GM23338 (cell line): Measurements from ENCODE around the gene RHCG.

ENCODE experiments used
- CREB1 ChIP-seq: fragments of 250-450 bp; sonication (Bioruptor Pico); IDR thresholded peaks from 2 replicates; pipeline ENCODE4 v1.5.0; 2020; ENCODE audit warnings: low read depth, mild to moderate bottlenecking, moderate library complexity
- CTCF ChIP-seq, 2 experiments: fragments of 200-600 bp in 1 of 2; sonication (generic) in 1 of 2; conservative IDR thresholded peaks; 2 replicates each; pipeline versions ENCODE4 v1.5.1 to v1.6.1; 2016 to 2017; ENCODE audit warnings: antibody characterized with exemption in 2 of 2, low read depth in 2 of 2, mild to moderate bottlenecking in 2 of 2, moderate library complexity in 1 of 2
- ETS1 ChIP-seq: IDR thresholded peaks from 2 replicates; pipeline ENCODE4 v1.6.1; 2016; ENCODE audit warnings: antibody characterized with exemption
- EZH2 ChIP-seq: fragments of 200-600 bp; sonication (generic); IDR thresholded peaks from one replicate; pipeline ENCODE4 v1.8.0; 2017; ENCODE audit warnings: antibody characterized with exemption, mild to moderate bottlenecking, low read depth; ENCODE audit not compliant: unreplicated experiment
- EZH2phosphoT487 ChIP-seq: fragments of 200-600 bp; sonication (generic); IDR thresholded peaks from one replicate; pipeline ENCODE4 v1.8.1; 2018; ENCODE audit warnings: antibody characterized with exemption; ENCODE audit not compliant: unreplicated experiment
- JUNB ChIP-seq: IDR thresholded peaks from one replicate; pipeline ENCODE4 v1.6.1; 2016; ENCODE audit warnings: antibody characterized with exemption; ENCODE audit not compliant: unreplicated experiment
- NANOG ChIP-seq: IDR thresholded peaks from 2 replicates; pipeline ENCODE4 v1.6.1; 2016; ENCODE audit warnings: antibody characterized with exemption, borderline replicate concordance
- POLR2AphosphoS5 ChIP-seq: IDR thresholded peaks from 2 replicates; pipeline ENCODE4 v1.6.1; 2016; ENCODE audit warnings: antibody characterized with exemption, low read depth
- REST ChIP-seq: IDR thresholded peaks from one replicate; pipeline ENCODE4 v1.6.1; 2018; ENCODE audit warnings: antibody characterized with exemption; ENCODE audit not compliant: unreplicated experiment
- STAT1 ChIP-seq: IDR thresholded peaks from one replicate; pipeline ENCODE4 v1.6.1; 2016; ENCODE audit warnings: antibody characterized with exemption; ENCODE audit not compliant: unreplicated experiment
- ZNF114 ChIP-seq: fragments of 250-450 bp; sonication (Bioruptor Pico); IDR thresholded peaks from 2 replicates; pipeline ENCODE4 v1.5.0; 2020; ENCODE audit warnings: mild to moderate bottlenecking, moderate library complexity
- ZNF331 ChIP-seq: fragments of 250-450 bp; sonication (Bioruptor Pico); IDR thresholded peaks from 2 replicates; pipeline ENCODE4 v1.5.0; 2020; ENCODE audit warnings: low read depth, mild to moderate bottlenecking, moderate library complexity
- ZNF462 ChIP-seq: fragments of 250-450 bp; sonication (Bioruptor Pico); IDR thresholded peaks from 2 replicates; pipeline ENCODE4 v1.5.0; 2020; ENCODE audit warnings: mild to moderate bottlenecking, moderate library complexity

GRCh38 chr15:89433686-89434085 is 62.7 kb downstream of the RHCG start:
- TF ChIP-seq JUNB = no peak
- no peak for TF ChIP-seq REST
- TF ChIP-seq CTCF (conservative IDR thresholded peaks at IDR 0.05; ENCODE audit: low read depth in 2 of 2) = no peak
- TF ChIP-seq EZH2 = no peak
- no peak for TF ChIP-seq ZNF462 (CRISPR knock-in tag)
- TF ChIP-seq POLR2AphosphoS5 = no peak
- no peak for TF ChIP-seq ZNF331
- no peak for TF ChIP-seq EZH2phosphoT487
- TF ChIP-seq ETS1 = no peak
- no peak for TF ChIP-seq NANOG
- no peak for TF ChIP-seq CREB1 (CRISPR knock-in tag)
- no peak for TF ChIP-seq STAT1
- no peak for TF ChIP-seq ZNF114 (CRISPR knock-in tag)
